Activated B cell treated with CpG ODN at 0.5 μM for 24 hours (primary cell): ENCODE measurements around the gene ATXN7L2. TPM values are rescaled to one million over a fixed set of nuclear protein-coding genes. Genes with fewer than 3 reads are reported as not detected.

ENCODE experiments used
- ATAC-seq: fragments of 200-7000 bp; cut with Tn5 transposase; one replicate; pipeline ENCODE4 v1.10.0; 2021; ENCODE audit warnings: low read depth, mild to moderate bottlenecking, moderate library complexity
- CTCF ChIA-PET: fragments of 350-600 bp; sonication (Branson Sonifier 250); formaldehyde crosslinking; loops from one replicate; lab custom pipeline; 2021; ENCODE audit warnings: antibody characterized with exemption; lab: Charles Lee
- POLR2A ChIA-PET: fragments of 350-600 bp; sonication (Branson Sonifier 250); formaldehyde crosslinking; loops from one replicate; lab custom pipeline; 2021; ENCODE audit warnings: antibody characterized with exemption; lab: Charles Lee
- DNase-seq: peaks from one replicate; pipeline ENCODE4 v3.0.0; 2022
- H3K27ac Mint-ChIP-seq: one replicate; pipeline ENCODE4 v1.8.0; 2020; ENCODE audit warnings: mixed read lengths
- H3K27me3 Mint-ChIP-seq: one replicate; pipeline ENCODE4 v1.8.0; 2021; ENCODE audit warnings: mixed read lengths
- H3K36me3 Mint-ChIP-seq: one replicate; pipeline ENCODE4 v1.8.0; 2021; ENCODE audit warnings: low read depth, mixed read lengths
- H3K4me1 Mint-ChIP-seq: one replicate; pipeline ENCODE4 v1.8.0; 2021; ENCODE audit warnings: mixed read lengths
- H3K4me3 Mint-ChIP-seq: one replicate; pipeline ENCODE4 v1.8.0; 2020; ENCODE audit warnings: mild to moderate bottlenecking, mixed read lengths
- H3K9me3 Mint-ChIP-seq: one replicate; pipeline ENCODE4 v1.8.0; 2020; ENCODE audit warnings: mixed read lengths
- intact Hi-C: fragments of 100-400 bp; cut with micrococcal nuclease; formaldehyde crosslinking; loops from one replicate; pipeline ENCODE4 v1.15.1; 2024
- total RNA-seq: library from RNA; stranded (reverse); gene quantifications from 2 replicates; pipeline ENCODE4 v1.2.3, GENCODE V29; 2022
- TF ChIP-seq, protein P1 (sequence below): fragments of 200-600 bp; IDR thresholded peaks from one replicate; pipeline ENCODE4 v1.8.0; 2022; ENCODE audit warnings: antibody characterized with exemption, mild to moderate bottlenecking

ATXN7L2 gene
- total RNA-seq, 1 donor from 2014 or later, result 7.5 TPM

DNA sequence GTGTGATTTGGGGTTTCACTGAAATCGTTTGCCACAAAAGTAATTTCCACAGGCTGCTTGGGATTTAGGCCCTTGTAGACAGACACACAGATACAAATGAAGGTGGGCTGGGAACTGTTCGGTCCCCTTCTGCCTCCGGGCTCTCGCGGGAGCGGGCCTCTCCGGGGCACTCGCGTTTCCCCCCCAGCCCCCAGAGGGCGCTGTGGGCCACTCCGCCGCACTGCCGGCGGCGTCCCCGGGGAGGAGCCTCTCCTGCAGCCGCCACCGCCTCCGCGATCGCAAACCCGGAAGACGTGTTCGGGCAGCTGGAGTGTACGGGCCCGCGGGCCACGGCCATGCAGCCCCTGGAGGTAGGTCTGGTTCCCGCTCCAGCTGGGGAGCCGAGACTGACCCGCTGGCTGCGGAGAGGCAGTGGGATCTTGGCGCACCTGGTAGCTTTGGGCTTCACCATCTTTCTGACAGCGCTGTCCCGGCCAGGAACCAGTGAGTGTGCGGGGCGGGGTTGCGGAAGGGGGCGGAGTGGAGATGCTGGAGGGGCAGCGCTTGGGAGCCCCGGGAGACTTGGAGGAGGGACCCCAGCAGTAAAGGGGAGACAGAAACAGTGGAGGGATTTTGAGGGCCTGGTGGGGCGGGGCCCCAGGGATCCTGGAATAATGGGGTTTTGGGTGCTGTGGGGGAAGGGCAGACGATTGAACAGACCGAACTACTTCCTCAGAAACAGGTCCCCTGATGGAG is 10.3 kb downstream of the ATXN7L2 start, which contains the start of gene CYB561D1:
CYB561D1 (plus strand) TSS at position 290 of the 735 bp plus-strand sequence; CDS start at position 336, 46 bp downstream.
- intact Hi-C loops, result loop anchor here (1.0 to 5.0 kb wide), 8 partner anchors 11 to 538 kb away; partner anchors contain the start of genes AMIGO1, AMPD2, ATXN7L2 and GNAT2
- peaks cover 36% of the 10 kb centered on the region for H3K36me3 Mint-ChIP-seq
- peak within 1 kb of the TSS; percentile 91 for H3K27ac Mint-ChIP-seq
- no peaks in the 10 kb centered on the region for H3K27me3 Mint-ChIP-seq
- no peaks in the 10 kb centered on the region for H3K9me3 Mint-ChIP-seq
- ATAC-seq (peak; percentile 89), DNase-seq (peak; percentile 95)
- CTCF ChIA-PET, result interaction anchor here (0.9 to 23.7 kb wide), 11 partner anchors 10 to 217 kb away, joined by 3 to 375 read pairs (median 4); partner anchors contain the start of genes ATXN7L2, PSMA5 and SORT1
- peaks cover 43% of the 10 kb centered on the region for H3K4me1 Mint-ChIP-seq
- H3K4me3 Mint-ChIP-seq, result peak within 1 kb of the TSS; percentile 98
- POLR2A ChIA-PET, result interaction anchor here (0.6 to 3.0 kb wide), 16 partner anchors 9 to 833 kb away, joined by 3 to 29 read pairs (median 4); partner anchors contain the start of genes AHCYL1, AMIGO1, ATXN7L2 and GNAI3
- TF ChIP-seq, protein P1, sequence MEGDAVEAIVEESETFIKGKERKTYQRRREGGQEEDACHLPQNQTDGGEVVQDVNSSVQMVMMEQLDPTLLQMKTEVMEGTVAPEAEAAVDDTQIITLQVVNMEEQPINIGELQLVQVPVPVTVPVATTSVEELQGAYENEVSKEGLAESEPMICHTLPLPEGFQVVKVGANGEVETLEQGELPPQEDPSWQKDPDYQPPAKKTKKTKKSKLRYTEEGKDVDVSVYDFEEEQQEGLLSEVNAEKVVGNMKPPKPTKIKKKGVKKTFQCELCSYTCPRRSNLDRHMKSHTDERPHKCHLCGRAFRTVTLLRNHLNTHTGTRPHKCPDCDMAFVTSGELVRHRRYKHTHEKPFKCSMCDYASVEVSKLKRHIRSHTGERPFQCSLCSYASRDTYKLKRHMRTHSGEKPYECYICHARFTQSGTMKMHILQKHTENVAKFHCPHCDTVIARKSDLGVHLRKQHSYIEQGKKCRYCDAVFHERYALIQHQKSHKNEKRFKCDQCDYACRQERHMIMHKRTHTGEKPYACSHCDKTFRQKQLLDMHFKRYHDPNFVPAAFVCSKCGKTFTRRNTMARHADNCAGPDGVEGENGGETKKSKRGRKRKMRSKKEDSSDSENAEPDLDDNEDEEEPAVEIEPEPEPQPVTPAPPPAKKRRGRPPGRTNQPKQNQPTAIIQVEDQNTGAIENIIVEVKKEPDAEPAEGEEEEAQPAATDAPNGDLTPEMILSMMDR, result peak; percentile 81

DNA sequence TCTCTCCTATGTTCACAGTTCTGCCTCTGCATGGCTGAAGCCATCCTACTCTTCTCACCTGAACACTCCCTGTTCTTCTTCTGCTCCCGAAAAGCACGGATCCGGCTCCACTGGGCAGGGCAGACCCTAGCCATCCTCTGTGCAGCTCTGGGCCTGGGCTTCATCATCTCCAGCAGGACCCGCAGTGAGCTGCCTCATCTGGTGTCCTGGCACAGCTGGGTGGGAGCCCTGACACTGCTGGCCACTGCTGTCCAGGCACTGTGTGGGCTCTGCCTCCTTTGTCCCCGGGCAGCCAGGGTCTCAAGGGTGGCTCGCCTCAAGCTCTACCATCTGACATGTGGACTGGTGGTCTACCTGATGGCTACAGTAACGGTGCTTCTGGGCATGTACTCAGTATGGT is 12.0 kb downstream of the ATXN7L2 start:
- ChIA-PET CTCF (interaction anchor here (23.7 kb wide), 1 partner anchor 35 kb away, joined by 375 read pairs; no protein-coding TSS in a partner anchor), POLR2A (no interaction called here)
- H3K9me3 Mint-ChIP-seq, result no peaks in the 10 kb centered on the region

DNA sequence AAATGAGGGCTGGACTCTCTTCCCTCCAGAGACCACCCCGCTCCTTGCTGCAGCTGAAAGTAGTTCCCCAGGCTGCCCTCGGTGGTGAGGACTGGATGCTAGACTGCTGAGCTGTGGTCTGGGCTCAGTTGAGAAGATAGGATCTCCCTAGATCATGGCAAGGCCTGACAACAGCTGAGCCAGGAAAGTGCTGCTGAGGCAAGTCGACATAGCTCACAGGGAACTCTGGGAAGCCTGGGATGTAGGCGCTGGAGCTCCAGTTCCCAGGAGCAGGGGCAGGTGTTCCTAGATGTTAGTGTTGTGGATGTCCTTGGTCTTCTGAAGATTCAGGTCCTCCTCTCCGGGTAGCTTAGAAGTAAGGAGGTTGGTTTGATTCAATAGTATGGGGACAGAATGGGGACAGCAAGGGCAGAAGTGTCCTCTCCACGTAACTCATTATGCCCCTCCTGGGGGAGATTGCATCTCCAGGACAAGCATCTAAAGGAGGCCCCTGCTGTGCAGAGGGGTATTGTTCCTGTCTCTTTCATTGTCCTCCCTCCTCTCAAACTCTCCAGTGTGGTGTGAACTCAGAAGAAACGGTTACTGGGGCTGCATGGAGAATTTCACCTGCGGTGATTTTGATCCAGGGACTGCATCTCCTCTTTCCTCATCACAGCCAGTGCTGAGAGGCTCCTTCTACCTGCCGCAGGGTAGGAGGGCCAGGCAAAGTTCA is 13.9 kb downstream of the ATXN7L2 start:
- TF ChIP-seq, protein P1, result no peak
- Mint-ChIP-seq H3K4me3 (no peak overlapping the region), H3K27ac (no peak overlapping the region), H3K27me3 (no peaks in the 10 kb centered on the region), H3K9me3 (no peaks in the 10 kb centered on the region), H3K4me1 (peaks cover 53% of the 10 kb centered on the region), H3K36me3 (peaks cover 53% of the 10 kb centered on the region)
- ChIA-PET CTCF (interaction anchor here (0.9 to 23.7 kb wide), 9 partner anchors 9 to 487 kb away, joined by 3 to 375 read pairs (median 4); partner anchors contain the start of genes AHCYL1, AMIGO1 and ATXN7L2), POLR2A (interaction anchor here (0.8 kb wide), 1 partner anchor 72 kb away, joined by 3 read pairs; no protein-coding TSS in a partner anchor)
- DNase-seq (no peak), ATAC-seq (no peak)
- intact Hi-C loops, result no loop called here

More for the DNA sequence above, 12.0 kb downstream of the ATXN7L2 start:
- Mint-ChIP-seq H3K36me3 (peaks cover 45% of the 10 kb centered on the region), H3K27ac (no peak overlapping the region), H3K4me3 (peak overlapping the region; percentile 50), H3K4me1 (peaks cover 42% of the 10 kb centered on the region), H3K27me3 (no peaks in the 10 kb centered on the region)
- no peak for DNase-seq
- no peak for ATAC-seq
- intact Hi-C loops, result no loop called here
- TF ChIP-seq, protein P1, result no peak

DNA sequence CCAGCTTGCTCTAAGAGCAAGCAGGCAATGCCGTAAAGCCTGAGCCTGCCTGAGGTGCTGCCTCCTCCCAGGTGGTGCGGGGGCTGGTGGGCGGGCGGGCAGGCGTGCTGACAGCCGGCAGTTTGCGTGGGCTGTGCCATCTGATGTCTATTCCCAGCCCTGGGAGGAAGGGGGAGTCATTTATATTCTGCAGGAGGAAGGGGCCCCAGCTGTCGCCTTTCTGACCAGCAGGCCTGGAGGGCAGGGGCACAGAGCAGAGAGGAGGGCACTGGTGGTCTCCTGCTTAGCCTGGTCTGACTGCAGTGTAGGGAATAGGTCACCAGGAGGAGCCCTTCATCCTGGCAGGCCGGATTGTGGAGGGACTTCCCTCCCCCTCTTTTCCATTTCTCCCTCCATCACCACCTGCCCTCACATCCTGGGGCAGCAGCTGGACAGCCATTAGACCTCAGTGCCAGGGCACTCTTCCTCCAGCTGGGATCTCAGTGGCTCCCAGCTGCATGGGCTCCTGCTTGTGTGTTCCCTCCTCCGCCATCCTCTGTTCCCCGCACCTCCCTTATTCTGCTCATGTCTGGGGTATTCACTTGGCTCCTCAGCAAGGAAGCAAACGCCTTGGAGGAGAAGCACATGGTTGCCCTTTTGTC is 14.6 kb downstream of the ATXN7L2 start:
- TF ChIP-seq, protein P1, result no peak
- CTCF ChIA-PET, result interaction anchor here (0.9 to 23.7 kb wide), 7 partner anchors 11 to 486 kb away, joined by 3 to 375 read pairs (median 4); partner anchors contain the start of genes AHCYL1 and AMIGO1
- H3K27ac Mint-ChIP-seq, result no peak overlapping the region
- peaks cover 60% of the 10 kb centered on the region for H3K4me1 Mint-ChIP-seq
- intact Hi-C loops, result no loop called here
- POLR2A ChIA-PET, result no interaction called here
- DNase-seq, result no peak
- peaks cover 55% of the 10 kb centered on the region for H3K36me3 Mint-ChIP-seq
- no peak overlapping the region for H3K4me3 Mint-ChIP-seq
- no peaks in the 10 kb centered on the region for H3K9me3 Mint-ChIP-seq
- ATAC-seq, result no peak
- no peaks in the 10 kb centered on the region for H3K27me3 Mint-ChIP-seq
